Measurements from ENCODE around the gene GIGYF2. TPM values are rescaled to one million over a fixed set of nuclear protein-coding genes. Genes with fewer than 3 reads are reported as not detected.
"Not testable (repeated sequence)": the region's sequence is repeated elsewhere in the genome, so short reads cannot be mapped to it uniquely, and the experiment has no call there.

The GIGYF2 gene
- polyA plus RNA-seq, 1 experiment: 34.6 TPM

DNA sequence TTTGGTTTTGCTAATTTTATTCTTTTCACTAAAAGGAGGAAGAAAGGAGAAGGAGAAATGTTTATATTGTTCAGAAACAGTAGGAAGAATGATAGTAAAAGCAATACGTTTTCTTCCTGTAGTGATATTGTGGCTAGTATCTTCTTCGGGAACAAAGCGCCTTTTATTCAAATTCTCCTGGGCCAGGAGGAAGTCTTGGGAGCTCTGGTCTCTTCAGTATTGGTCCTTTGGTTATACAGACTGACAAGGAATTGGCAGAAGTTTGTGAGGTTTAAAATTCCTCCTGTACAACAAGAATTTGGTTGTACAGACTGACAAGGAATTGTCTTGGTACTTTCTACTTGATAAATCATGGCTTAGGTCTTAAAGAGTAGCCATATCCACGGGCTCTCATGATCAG, 9.9 kb downstream of the GIGYF2 start:
- H3K9me3 ChIP-seq (ENCODE audit: control insufficient read depth, insufficient read depth, low read length): no peaks in the 10 kb centered on the region
- H3K27ac ChIP-seq (ENCODE audit: low read depth, low read length): no peak overlapping the region
- no peaks in the 10 kb centered on the region for H3K27me3 ChIP-seq (ENCODE audit: control insufficient read depth, insufficient read depth, low read length)
- no peak for DNase-seq (ENCODE audit: low read depth, low spot score)
- CTCF ChIA-PET: no interaction called here
- no peak overlapping the region for H3K4me3 ChIP-seq (ENCODE audit: low read depth, low read length)
- POLR2A ChIA-PET: no interaction called here
- TF ChIP-seq, protein P1, sequence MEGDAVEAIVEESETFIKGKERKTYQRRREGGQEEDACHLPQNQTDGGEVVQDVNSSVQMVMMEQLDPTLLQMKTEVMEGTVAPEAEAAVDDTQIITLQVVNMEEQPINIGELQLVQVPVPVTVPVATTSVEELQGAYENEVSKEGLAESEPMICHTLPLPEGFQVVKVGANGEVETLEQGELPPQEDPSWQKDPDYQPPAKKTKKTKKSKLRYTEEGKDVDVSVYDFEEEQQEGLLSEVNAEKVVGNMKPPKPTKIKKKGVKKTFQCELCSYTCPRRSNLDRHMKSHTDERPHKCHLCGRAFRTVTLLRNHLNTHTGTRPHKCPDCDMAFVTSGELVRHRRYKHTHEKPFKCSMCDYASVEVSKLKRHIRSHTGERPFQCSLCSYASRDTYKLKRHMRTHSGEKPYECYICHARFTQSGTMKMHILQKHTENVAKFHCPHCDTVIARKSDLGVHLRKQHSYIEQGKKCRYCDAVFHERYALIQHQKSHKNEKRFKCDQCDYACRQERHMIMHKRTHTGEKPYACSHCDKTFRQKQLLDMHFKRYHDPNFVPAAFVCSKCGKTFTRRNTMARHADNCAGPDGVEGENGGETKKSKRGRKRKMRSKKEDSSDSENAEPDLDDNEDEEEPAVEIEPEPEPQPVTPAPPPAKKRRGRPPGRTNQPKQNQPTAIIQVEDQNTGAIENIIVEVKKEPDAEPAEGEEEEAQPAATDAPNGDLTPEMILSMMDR (IDR thresholded peaks at IDR 0.05; ENCODE audit: low read depth, low read length): no peak

DNA sequence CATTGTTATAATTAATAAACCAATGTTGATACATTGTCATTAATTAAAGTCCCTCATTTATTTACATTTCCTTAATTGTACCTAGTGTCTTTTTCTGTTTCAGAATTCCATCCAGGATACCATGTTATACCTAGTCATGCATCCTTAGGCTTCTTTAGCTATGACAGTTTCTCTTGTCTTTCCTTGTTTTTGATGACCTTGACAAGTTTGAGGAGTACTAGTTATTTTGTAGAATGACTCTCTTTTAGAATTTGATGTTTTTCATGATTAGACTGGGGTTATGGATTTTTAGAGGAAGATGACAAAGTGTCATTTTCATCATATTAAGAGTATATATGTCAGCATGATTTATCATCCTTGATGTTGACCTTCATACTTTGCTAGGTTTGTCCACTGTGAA, 16.4 kb downstream of the GIGYF2 start:
- DNase-seq (ENCODE audit: low read depth, low spot score): no peak
- TF ChIP-seq, protein P1 (IDR thresholded peaks at IDR 0.05; ENCODE audit: low read depth, low read length): no peak
- Histone ChIP-seq H3K4me3 (ENCODE audit: low read depth, low read length) (no peak overlapping the region), H3K27ac (ENCODE audit: low read depth, low read length) (no peak overlapping the region), H3K9me3 (ENCODE audit: control insufficient read depth, insufficient read depth, low read length) (no peaks in the 10 kb centered on the region), H3K27me3 (ENCODE audit: control insufficient read depth, insufficient read depth, low read length) (no peaks in the 10 kb centered on the region)
- ChIA-PET CTCF (no interaction called here), POLR2A (interaction anchor here (0.6 kb wide), 1 partner anchor 106 kb away, joined by 3 read pairs; no protein-coding TSS in a partner anchor)

GRCh38 chr2:232714969-232715368, 17.8 kb downstream of the GIGYF2 start:
- H3K4me3 ChIP-seq (ENCODE audit: low read depth, low read length): no peak overlapping the region
- H3K27ac ChIP-seq (ENCODE audit: low read depth, low read length): no peak overlapping the region
- ChIA-PET POLR2A (no interaction called here), CTCF (interaction anchor here (0.6 kb wide), 1 partner anchor 112 kb away, joined by 5 read pairs; no protein-coding TSS in a partner anchor)
- DNase-seq (ENCODE audit: low read depth, low spot score): no peak
- no peaks in the 10 kb centered on the region for H3K9me3 ChIP-seq (ENCODE audit: control insufficient read depth, insufficient read depth, low read length)
- TF ChIP-seq, protein P1 (IDR thresholded peaks at IDR 0.05; ENCODE audit: low read depth, low read length): no peak
- no peaks in the 10 kb centered on the region for H3K27me3 ChIP-seq (ENCODE audit: control insufficient read depth, insufficient read depth, low read length)

DNA sequence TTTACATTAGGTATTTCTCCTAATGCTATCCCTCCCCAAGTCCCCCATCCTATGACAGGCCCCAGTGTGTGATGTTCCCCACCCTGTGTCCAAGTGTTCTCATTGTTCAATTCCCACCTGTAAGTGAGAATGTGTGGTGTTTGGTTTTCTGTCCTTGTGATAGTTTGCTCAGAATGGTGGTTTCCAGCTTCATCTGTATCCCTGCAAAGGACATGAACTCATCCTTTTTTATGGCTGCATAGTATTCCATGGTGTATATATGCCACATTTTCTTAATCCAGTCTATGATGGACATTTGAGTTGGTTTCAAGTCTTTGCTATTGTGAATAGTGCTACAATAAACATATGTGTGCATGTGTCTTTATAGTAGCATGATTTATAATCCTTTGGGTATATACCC, 22.9 kb downstream of the GIGYF2 start:
- POLR2A ChIA-PET: interaction anchor here (0.6 kb wide), 1 partner anchor 36 kb away, joined by 5 read pairs; no protein-coding TSS in a partner anchor
- H3K4me3 ChIP-seq (ENCODE audit: low read depth, low read length); H3K27ac ChIP-seq (ENCODE audit: low read depth, low read length); H3K9me3 ChIP-seq (ENCODE audit: control insufficient read depth, insufficient read depth, low read length); DNase-seq (ENCODE audit: low read depth, low spot score); CTCF ChIA-PET; H3K27me3 ChIP-seq (ENCODE audit: control insufficient read depth, insufficient read depth, low read length): not testable (repeated sequence)

DNA sequence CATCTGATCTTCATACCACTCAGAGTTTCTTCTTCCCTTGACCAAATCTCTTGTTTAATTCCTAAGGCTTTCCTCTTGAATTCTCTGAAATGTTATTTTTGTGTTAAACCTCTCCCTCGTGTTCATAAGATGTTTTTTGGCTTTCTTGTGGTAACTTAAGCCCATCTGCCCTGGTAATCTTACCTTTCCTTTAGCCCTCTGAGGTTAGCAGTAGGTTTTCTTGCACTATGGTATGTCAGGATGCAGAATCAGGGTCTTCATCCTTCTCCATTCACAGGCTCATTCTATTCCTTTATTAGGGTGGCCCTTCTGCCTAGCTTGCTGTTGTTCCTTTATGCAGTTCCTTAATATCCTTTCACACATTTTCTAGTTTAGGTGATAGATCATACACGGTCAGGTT, 24.1 kb downstream of the GIGYF2 start:
- ChIA-PET POLR2A (no interaction called here), CTCF (no interaction called here)
- H3K27ac ChIP-seq (ENCODE audit: low read depth, low read length): no peak overlapping the region
- no peaks in the 10 kb centered on the region for H3K9me3 ChIP-seq (ENCODE audit: control insufficient read depth, insufficient read depth, low read length)
- no peaks in the 10 kb centered on the region for H3K27me3 ChIP-seq (ENCODE audit: control insufficient read depth, insufficient read depth, low read length)
- TF ChIP-seq, protein P1 (IDR thresholded peaks at IDR 0.05; ENCODE audit: low read depth, low read length): no peak
- DNase-seq (ENCODE audit: low read depth, low spot score): no peak
- H3K4me3 ChIP-seq (ENCODE audit: low read depth, low read length): no peak overlapping the region

GRCh38 chr2:232721882-232722281, 24.8 kb downstream of the GIGYF2 start:
- POLR2A ChIA-PET: no interaction called here
- no peak for DNase-seq (ENCODE audit: low read depth, low spot score)
- H3K4me3 ChIP-seq (ENCODE audit: low read depth, low read length): no peak overlapping the region
- H3K27me3 ChIP-seq (ENCODE audit: control insufficient read depth, insufficient read depth, low read length): no peaks in the 10 kb centered on the region
- no peak overlapping the region for H3K27ac ChIP-seq (ENCODE audit: low read depth, low read length)
- TF ChIP-seq, protein P1 (IDR thresholded peaks at IDR 0.05; ENCODE audit: low read depth, low read length): no peak
- CTCF ChIA-PET: no interaction called here
- H3K9me3 ChIP-seq (ENCODE audit: control insufficient read depth, insufficient read depth, low read length): no peaks in the 10 kb centered on the region

Data from AG04450 (cell line).